C4-2B (cell line): ENCODE data around the gene MYBPC1.

Source experiments
- H3K27ac ChIP-seq: fragments of 450-650 bp; 2 replicates; pipeline ENCODE4 v1.5.1; 2017
- ZFX ChIP-seq: fragments of 450-650 bp; IDR thresholded peaks from 2 replicates; pipeline ENCODE4 v1.6.1; 2017
- TF ChIP-seq, protein P1 (sequence below): fragments of 450-650 bp; conservative IDR thresholded peaks from 2 replicates; pipeline ENCODE4 v1.5.1; 2017; ENCODE audit warnings: mild to moderate bottlenecking

The MYBPC1 gene

DNA sequence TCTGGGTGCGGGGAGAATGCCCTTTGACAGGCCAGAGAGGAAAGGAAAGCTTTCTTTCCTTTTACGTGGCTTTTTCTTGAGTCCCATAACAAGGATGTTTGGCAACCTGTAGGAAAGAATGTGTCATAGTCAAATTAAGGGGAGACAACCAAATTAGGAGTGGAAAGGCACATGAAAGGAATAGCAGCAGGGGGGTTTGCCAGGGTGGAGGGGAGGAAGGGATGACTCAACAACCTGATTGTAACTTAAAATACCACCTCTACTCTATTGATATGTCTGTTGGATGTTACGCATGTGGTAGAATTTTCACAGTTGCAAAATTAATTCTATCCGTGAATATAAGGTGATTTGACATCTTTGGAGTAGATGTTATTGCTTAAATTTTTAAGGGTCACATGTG is 28.5 kb upstream of the MYBPC1 start:
- TF ChIP-seq, protein P1, sequence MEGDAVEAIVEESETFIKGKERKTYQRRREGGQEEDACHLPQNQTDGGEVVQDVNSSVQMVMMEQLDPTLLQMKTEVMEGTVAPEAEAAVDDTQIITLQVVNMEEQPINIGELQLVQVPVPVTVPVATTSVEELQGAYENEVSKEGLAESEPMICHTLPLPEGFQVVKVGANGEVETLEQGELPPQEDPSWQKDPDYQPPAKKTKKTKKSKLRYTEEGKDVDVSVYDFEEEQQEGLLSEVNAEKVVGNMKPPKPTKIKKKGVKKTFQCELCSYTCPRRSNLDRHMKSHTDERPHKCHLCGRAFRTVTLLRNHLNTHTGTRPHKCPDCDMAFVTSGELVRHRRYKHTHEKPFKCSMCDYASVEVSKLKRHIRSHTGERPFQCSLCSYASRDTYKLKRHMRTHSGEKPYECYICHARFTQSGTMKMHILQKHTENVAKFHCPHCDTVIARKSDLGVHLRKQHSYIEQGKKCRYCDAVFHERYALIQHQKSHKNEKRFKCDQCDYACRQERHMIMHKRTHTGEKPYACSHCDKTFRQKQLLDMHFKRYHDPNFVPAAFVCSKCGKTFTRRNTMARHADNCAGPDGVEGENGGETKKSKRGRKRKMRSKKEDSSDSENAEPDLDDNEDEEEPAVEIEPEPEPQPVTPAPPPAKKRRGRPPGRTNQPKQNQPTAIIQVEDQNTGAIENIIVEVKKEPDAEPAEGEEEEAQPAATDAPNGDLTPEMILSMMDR, result no peak
- no peak for TF ChIP-seq ZFX
- H3K27ac ChIP-seq, result no peak overlapping the region

DNA sequence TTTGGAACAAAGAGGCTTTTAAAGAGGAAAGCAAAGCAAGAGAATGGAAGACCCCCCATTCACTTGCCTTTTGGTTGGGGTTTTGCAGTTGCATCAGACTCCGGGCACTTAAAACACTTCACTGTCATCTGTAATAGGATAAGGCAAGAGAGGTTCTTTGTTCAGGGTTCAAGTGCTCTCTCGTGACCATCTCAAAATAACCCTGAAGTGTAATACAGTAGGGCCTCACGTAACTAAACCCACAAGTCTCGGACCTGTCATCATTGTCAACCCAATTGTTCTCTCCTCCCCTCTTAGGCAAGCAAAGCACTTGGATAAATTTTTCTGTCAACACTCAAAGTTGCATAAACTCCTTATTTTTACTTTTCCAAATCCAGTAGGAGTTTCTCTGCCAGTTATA is 26.9 kb upstream of the MYBPC1 start:
- no peak for TF ChIP-seq ZFX
- H3K27ac ChIP-seq, result no peak overlapping the region

GRCh38 chr12:101570047-101570446 is 24.7 kb upstream of the MYBPC1 start:
- H3K27ac ChIP-seq, result no peak overlapping the region
- TF ChIP-seq, protein P1, result peak; percentile 56
- TF ChIP-seq ZFX, result no peak

GRCh38 chr12:101571105-101571504 is 23.7 kb upstream of the MYBPC1 start:
- TF ChIP-seq, protein P1, result no peak
- no peak for TF ChIP-seq ZFX

GRCh38 chr12:101573743-101574142 is 21.0 kb upstream of the MYBPC1 start:
- TF ChIP-seq, protein P1, result no peak
- H3K27ac ChIP-seq, result no peak overlapping the region

More at GRCh38 chr12:101571105-101571504, 23.7 kb upstream of the MYBPC1 start:
- no peak overlapping the region for H3K27ac ChIP-seq

DNA sequence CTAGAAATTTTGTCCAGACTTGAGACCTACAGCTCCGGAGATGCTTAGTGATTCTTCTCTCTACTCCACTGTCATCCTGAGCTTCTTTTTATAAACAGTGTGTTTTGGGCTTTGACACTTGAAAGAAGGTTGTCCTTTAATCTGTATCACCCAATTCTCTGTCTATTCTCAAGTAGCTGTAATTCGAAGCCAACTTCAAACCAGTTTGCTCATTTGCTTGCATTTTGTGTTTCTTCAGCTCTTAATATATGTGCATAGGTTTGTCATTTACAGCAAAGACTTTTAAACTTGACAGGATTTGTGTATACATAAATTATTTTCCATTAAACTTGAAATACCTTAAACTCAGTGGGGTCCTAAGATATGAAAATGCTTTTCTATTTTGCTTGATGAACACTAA is 16.4 kb upstream of the MYBPC1 start:
- TF ChIP-seq, protein P1, result no peak
- TF ChIP-seq ZFX, result no peak
- no peak overlapping the region for H3K27ac ChIP-seq

DNA sequence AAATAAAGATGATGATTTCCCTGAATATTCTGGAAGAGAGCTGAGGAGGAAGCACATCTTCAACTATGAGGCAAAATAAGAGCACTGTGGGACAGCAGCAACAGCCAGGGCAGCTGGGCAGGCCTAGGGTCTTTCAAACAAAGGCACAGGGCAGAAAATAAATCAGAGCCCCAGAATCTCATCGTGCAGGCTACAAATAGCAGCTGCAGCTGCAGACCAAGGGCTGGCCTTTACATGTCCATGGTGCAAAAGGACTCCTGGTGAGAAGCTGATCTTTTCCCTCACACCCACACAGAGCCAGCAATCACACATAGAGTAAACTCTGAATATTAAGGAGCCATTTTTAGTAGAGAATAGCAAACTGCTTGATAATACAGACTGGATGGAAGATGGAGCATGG is 13.6 kb upstream of the MYBPC1 start:
- H3K27ac ChIP-seq, result no peak overlapping the region
- TF ChIP-seq, protein P1, result no peak
- TF ChIP-seq ZFX, result no peak

DNA sequence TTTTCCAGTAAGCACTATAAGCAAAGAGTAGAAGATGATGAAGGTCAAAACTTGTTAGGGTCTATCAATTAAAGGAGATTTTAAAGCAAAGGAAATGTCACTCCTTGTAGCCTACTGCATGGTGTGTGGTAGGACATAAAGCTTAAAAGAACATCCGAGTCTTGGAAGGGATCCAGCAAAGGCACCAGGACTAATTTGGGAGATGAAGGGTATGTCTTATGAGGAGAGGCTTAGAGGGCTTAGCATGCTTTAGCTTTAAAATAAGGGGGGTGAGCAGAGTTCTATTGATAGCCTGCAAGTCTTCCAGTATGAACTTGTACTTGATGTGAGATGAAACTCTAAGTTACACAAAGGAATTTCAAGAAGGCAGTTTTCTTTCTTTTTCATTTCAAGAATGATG is 11.8 kb upstream of the MYBPC1 start:
- no peak for TF ChIP-seq ZFX
- TF ChIP-seq, protein P1, result no peak
- H3K27ac ChIP-seq, result no peak overlapping the region
